Lung (tissue), 12 donors: ENCODE results near the gene TNFSF13B. TPM values are rescaled to one million over a fixed set of nuclear protein-coding genes. Genes with fewer than 3 reads are reported as not detected.

Experiments
- ATAC-seq: fragments of 200-7000 bp; cut with Tn5 transposase; one replicate; pipeline ENCODE4 v1.9.1; 2020; ENCODE audit warnings: moderate number of reproducible peaks; ENCODE audit not compliant: insufficient read depth, low FRiP score
- DNase-seq, 3 donors: peaks; one replicate each; pipeline ENCODE4 v3.0.0-alpha.2; 2013 to 2017
- H3K27ac ChIP-seq, 2 donors: one replicate each; pipeline ENCODE4 v1.5.1; 2013; ENCODE audit warnings: mild to moderate bottlenecking in 2 of 2, moderate library complexity in 2 of 2, control low read depth in 1 of 2, inconsistent platforms in 1 of 2, low read depth in 1 of 2, low read length in 1 of 2
- H3K27me3 ChIP-seq, 3 donors: one replicate each; pipeline ENCODE4 v1.5.1; 2013; ENCODE audit warnings: low read length in 2 of 3; ENCODE audit not compliant: control insufficient read depth in 3 of 3, insufficient read depth in 3 of 3
- H3K36me3 ChIP-seq, 4 donors: one replicate each; pipeline ENCODE4 v1.5.1; 2013; ENCODE audit warnings: low read length in 4 of 4, mild to moderate bottlenecking in 1 of 4, moderate library complexity in 1 of 4; ENCODE audit not compliant: control insufficient read depth in 4 of 4, insufficient read depth in 4 of 4
- H3K4me1 ChIP-seq, 5 donors: one replicate each; pipeline ENCODE4 v1.5.1; 2013; ENCODE audit warnings: low read length in 5 of 5, mild to moderate bottlenecking in 2 of 5, moderate library complexity in 1 of 5; ENCODE audit not compliant: control insufficient read depth in 5 of 5, insufficient read depth in 5 of 5
- H3K4me3 ChIP-seq: one replicate; pipeline ENCODE4 v1.5.1; 2013; ENCODE audit warnings: mild to moderate bottlenecking, control low read depth, moderate library complexity
- H3K9ac ChIP-seq, 2 donors: one replicate each; pipeline ENCODE4 v1.5.1; 2013; ENCODE audit warnings: low read length in 2 of 2, control low read depth in 1 of 2; ENCODE audit not compliant: insufficient read depth in 1 of 2
- H3K9me3 ChIP-seq, 4 donors: one replicate each; pipeline ENCODE4 v1.5.1; 2013; ENCODE audit warnings: low read length in 3 of 4, mild to moderate bottlenecking in 1 of 4, moderate library complexity in 1 of 4; ENCODE audit not compliant: control insufficient read depth in 4 of 4, insufficient read depth in 3 of 4
- CTCF ChIP-seq: IDR thresholded peaks from 2 replicates; pipeline ENCODE4 v1.5.1; 2012; ENCODE audit warnings: mild to moderate bottlenecking; ENCODE audit errors: control extremely low read depth, extremely low read depth
- WGBS, 2 donors: extraction: QIAGEN DNeasy Blood & Tissue Kit; methylation state at CpG; one replicate each; pipeline ENCODE4 v1.1.7; 2013; 5-methylcytosine and 5-hydroxymethylcytosine counted together
- polyA plus RNA-seq, 2 donors: library from polyadenylated mRNA; stranded (reverse); fragments of 200-250 nt; gene quantifications; one replicate each; pipeline ENCODE4 v1.2.1, GENCODE V29; 2013
- total RNA-seq, 2 donors: library from RNA; depleted of rRNA in 1 of 2; stranded (reverse); fragments of >200 nt in 1 of 2; gene quantifications; one replicate each; pipeline ENCODE4 v1.2.1, GENCODE V29; 2014 to 2021
- donor health status: control.
- donor health status: control.
- donor health status: Bipolar disorder and iron deficiency.
- donor health status: healthy.
- donor health status: DM: yes; HTN: yes; CAD: no.

TNFSF13B gene
- total and polyA plus RNA-seq, 4 donors, result 6.0 to 32.9 (median 24.9) TPM

GRCh38 chr13:108302279-108302678 is 32.8 kb downstream of the TNFSF13B start:
- WGBS, 2 donors, result 70 to 89% methylated on average over 1 of the region's 1 CpG
- Histone ChIP-seq H3K27ac (no peak overlapping the region), H3K4me3 (no peak overlapping the region), H3K9ac (no peak overlapping the region), H3K4me1 (peaks cover 0 to 3% (median 0%) of the 10 kb centered on the region in 5 donors), H3K27me3 (no peaks in the 10 kb centered on the region), H3K9me3 (no peaks in the 10 kb centered on the region), H3K36me3 (no peaks in the 10 kb centered on the region)
- no peak for DNase-seq
- ATAC-seq, result no peak
- no peak for TF ChIP-seq CTCF

- H3K9me3 ChIP-seq, result no peaks in the 10 kb centered on the region
- no peak overlapping the region for H3K4me3 ChIP-seq
- H3K27ac ChIP-seq, result no peak overlapping the region
- WGBS, 2 donors, result 55 to 69% methylated on average over 7 of the region's 7 CpGs
- no peak overlapping the region for H3K9ac ChIP-seq
- H3K27me3 ChIP-seq, result no peaks in the 10 kb centered on the region
- H3K36me3 ChIP-seq, result no peaks in the 10 kb centered on the region
- no peak for TF ChIP-seq CTCF
- DNase-seq (no peak), ATAC-seq (no peak)
- H3K4me1 ChIP-seq, result peaks cover 0 to 3% (median 0%) of the 10 kb centered on the region in 5 donors
These were observed 34.9 kb downstream of the TNFSF13B start for GRCh38 chr13:108304170-108305016.

GRCh38 chr13:108305655-108306054 is 36.1 kb downstream of the TNFSF13B start:
- no peak for TF ChIP-seq CTCF
- H3K9me3 ChIP-seq, result no peaks in the 10 kb centered on the region

More at GRCh38 chr13:108305655-108306054, 36.1 kb downstream of the TNFSF13B start:
- H3K27me3 ChIP-seq, result no peaks in the 10 kb centered on the region
- DNase-seq (no peak), ATAC-seq (no peak)
- H3K4me3 ChIP-seq, result no peak overlapping the region
- peaks cover 0 to 3% (median 0%) of the 10 kb centered on the region in 5 donors for H3K4me1 ChIP-seq
- H3K27ac ChIP-seq, result no peak overlapping the region
- H3K9ac ChIP-seq, result no peak overlapping the region
- no peaks in the 10 kb centered on the region for H3K36me3 ChIP-seq
